DND-41 (cell line): ENCODE measurements around the gene ANAPC15.
"Not testable (repeated sequence)": the region's sequence is repeated elsewhere in the genome, so short reads cannot be mapped to it uniquely, and the experiment has no call there.

ENCODE experiments used
- ATAC-seq: fragments of 200-7000 bp; cut with Tn5 transposase; 3 replicates; pipeline ENCODE4 v1.9.1; 2021; ENCODE audit warnings: low read depth; ENCODE audit not compliant: insufficient read depth
- DNase-seq: peaks from one replicate; pipeline ENCODE4 v3.0.0-alpha.2; 2020
- H2AFZ ChIP-seq: 2 replicates; pipeline ENCODE4 v1.6.0; 2012; ENCODE audit warnings: low read depth, low read length
- H3K27ac ChIP-seq: 2 replicates; pipeline ENCODE4 v1.5.1; 2012; ENCODE audit warnings: low read length, inconsistent platforms
- H3K27me3 ChIP-seq: fragments of 200-600 bp; sonication (generic); 2 replicates; pipeline ENCODE4 v1.6.0; 2012; ENCODE audit warnings: low read length, mild to moderate bottlenecking, inconsistent platforms; ENCODE audit not compliant: insufficient read depth, poor library complexity
- H3K36me3 ChIP-seq: 2 replicates; pipeline ENCODE4 v1.5.1; 2012; ENCODE audit warnings: low read length, inconsistent platforms; ENCODE audit not compliant: insufficient read depth
- H3K4me1 ChIP-seq: 2 replicates; pipeline ENCODE4 v1.5.1; 2012; ENCODE audit warnings: mild to moderate bottlenecking, low read length; ENCODE audit not compliant: insufficient read depth
- H3K4me2 ChIP-seq: 2 replicates; pipeline ENCODE4 v1.6.0; 2012; ENCODE audit warnings: mild to moderate bottlenecking, moderate library complexity, low read length, inconsistent platforms; ENCODE audit not compliant: insufficient read depth
- H3K4me3 ChIP-seq, 2 experiments: fragments of 200-600 bp in 1 of 2; shearing (Covaris generic) in 1 of 2; 2 replicates each; pipeline ENCODE4 v1.5.1; 2012 to 2016; ENCODE audit warnings: inconsistent platforms in 2 of 2, low read length in 2 of 2, mild to moderate bottlenecking in 2 of 2, low read depth in 1 of 2, moderate library complexity in 1 of 2
- H3K79me2 ChIP-seq: 2 replicates; pipeline ENCODE4 v1.6.0; 2012; ENCODE audit warnings: low read length, inconsistent platforms; ENCODE audit not compliant: insufficient read depth
- H3K9ac ChIP-seq: 2 replicates; pipeline ENCODE4 v1.6.0; 2012; ENCODE audit warnings: low read depth, mild to moderate bottlenecking, inconsistent platforms, low read length, moderate library complexity
- H3K9me3 ChIP-seq: 2 replicates; pipeline ENCODE4 v1.5.1; 2012; ENCODE audit warnings: low read length, moderate library complexity, mild to moderate bottlenecking, inconsistent platforms; ENCODE audit not compliant: insufficient read depth, severe bottlenecking
- H4K20me1 ChIP-seq: 2 replicates; pipeline ENCODE4 v1.6.0; 2012; ENCODE audit warnings: low read length; ENCODE audit not compliant: insufficient read depth
- CTCF ChIP-seq: IDR thresholded peaks from 2 replicates; pipeline ENCODE4 v1.5.1; 2012; ENCODE audit warnings: borderline replicate concordance, low read length, moderate library complexity, mild to moderate bottlenecking; ENCODE audit not compliant: poor library complexity, severe bottlenecking; ENCODE audit errors: extremely low read depth
- EZH2 ChIP-seq: IDR thresholded peaks from 3 replicates; pipeline ENCODE4 v1.6.1; 2012; ENCODE audit warnings: borderline replicate concordance, low read depth, mild to moderate bottlenecking, moderate library complexity, low read length, inconsistent platforms; ENCODE audit not compliant: severe bottlenecking

The ANAPC15 gene

GRCh38 chr11:72146625-72147024 is 34.1 kb upstream of the ANAPC15 start:
- TF ChIP-seq EZH2 (no peak), CTCF (no peak)
- no peak overlapping the region for H3K4me2 ChIP-seq
- H3K27me3 ChIP-seq, result peaks cover 2% of the 10 kb centered on the region
- H3K4me1 ChIP-seq, result peaks cover 3% of the 10 kb centered on the region; the same call in 1 of the 2 replicates
- H3K79me2 ChIP-seq, result no peaks in the 10 kb centered on the region
- no peak for DNase-seq
- H3K9ac ChIP-seq, result no peak overlapping the region
- no peaks in the 10 kb centered on the region for H3K9me3 ChIP-seq
- no peak overlapping the region for H3K4me3 ChIP-seq
- no peak for ATAC-seq
- no peak overlapping the region for H3K27ac ChIP-seq
- no peaks in the 10 kb centered on the region for H4K20me1 ChIP-seq
- no peak overlapping the region for H2AFZ ChIP-seq
- no peaks in the 10 kb centered on the region for H3K36me3 ChIP-seq

GRCh38 chr11:72144807-72145565 is 32.5 kb upstream of the ANAPC15 start:
- H3K9ac ChIP-seq, result no peak overlapping the region
- peaks cover 5% of the 10 kb centered on the region for H3K27me3 ChIP-seq
- no peak overlapping the region for H3K4me3 ChIP-seq
- no peak overlapping the region for H3K27ac ChIP-seq
- no peak for DNase-seq
- H3K79me2 ChIP-seq, result no peaks in the 10 kb centered on the region
- H3K4me1 ChIP-seq, result peaks cover 3% of the 10 kb centered on the region; the same call in 1 of the 2 replicates
- ATAC-seq, result no peak
- H2AFZ ChIP-seq, result no peak overlapping the region
- TF ChIP-seq EZH2, result no peak
- TF ChIP-seq CTCF, result no peak
- no peak overlapping the region for H3K4me2 ChIP-seq
- no peaks in the 10 kb centered on the region for H3K36me3 ChIP-seq
- no peaks in the 10 kb centered on the region for H3K9me3 ChIP-seq
- no peaks in the 10 kb centered on the region for H4K20me1 ChIP-seq

GRCh38 chr11:72142543-72142942 is 30.0 kb upstream of the ANAPC15 start:
- not testable (repeated sequence) for H3K79me2 ChIP-seq, ATAC-seq, H3K9ac ChIP-seq, H3K9me3 ChIP-seq, DNase-seq, H3K27me3 ChIP-seq, H3K4me1 ChIP-seq, H3K36me3 ChIP-seq, H3K4me2 ChIP-seq, H2AFZ ChIP-seq, H3K4me3 ChIP-seq, H4K20me1 ChIP-seq, H3K27ac ChIP-seq

GRCh38 chr11:72142086-72142485 is 29.6 kb upstream of the ANAPC15 start:
- H3K36me3 ChIP-seq, DNase-seq, H4K20me1 ChIP-seq, H3K27ac ChIP-seq, H3K9ac ChIP-seq, H3K79me2 ChIP-seq, H3K4me1 ChIP-seq, ATAC-seq, H3K9me3 ChIP-seq, H3K4me2 ChIP-seq, H3K27me3 ChIP-seq, H2AFZ ChIP-seq, H3K4me3 ChIP-seq: not testable (repeated sequence)
